GM19395 (cell line): Measurements from ENCODE around the gene ELAVL3.
A peak's percentile ranks its signal among the peaks of the same experiment; 100 is the strongest.

Source experiments
- ATAC-seq: cut with Tn5 transposase; IDR thresholded peaks from one replicate; pipeline ENCODE4 v1.9.1; 2021; ENCODE audit warnings: mild to moderate bottlenecking, moderate library complexity; ENCODE audit not compliant: unreplicated experiment

Gene ELAVL3

DNA sequence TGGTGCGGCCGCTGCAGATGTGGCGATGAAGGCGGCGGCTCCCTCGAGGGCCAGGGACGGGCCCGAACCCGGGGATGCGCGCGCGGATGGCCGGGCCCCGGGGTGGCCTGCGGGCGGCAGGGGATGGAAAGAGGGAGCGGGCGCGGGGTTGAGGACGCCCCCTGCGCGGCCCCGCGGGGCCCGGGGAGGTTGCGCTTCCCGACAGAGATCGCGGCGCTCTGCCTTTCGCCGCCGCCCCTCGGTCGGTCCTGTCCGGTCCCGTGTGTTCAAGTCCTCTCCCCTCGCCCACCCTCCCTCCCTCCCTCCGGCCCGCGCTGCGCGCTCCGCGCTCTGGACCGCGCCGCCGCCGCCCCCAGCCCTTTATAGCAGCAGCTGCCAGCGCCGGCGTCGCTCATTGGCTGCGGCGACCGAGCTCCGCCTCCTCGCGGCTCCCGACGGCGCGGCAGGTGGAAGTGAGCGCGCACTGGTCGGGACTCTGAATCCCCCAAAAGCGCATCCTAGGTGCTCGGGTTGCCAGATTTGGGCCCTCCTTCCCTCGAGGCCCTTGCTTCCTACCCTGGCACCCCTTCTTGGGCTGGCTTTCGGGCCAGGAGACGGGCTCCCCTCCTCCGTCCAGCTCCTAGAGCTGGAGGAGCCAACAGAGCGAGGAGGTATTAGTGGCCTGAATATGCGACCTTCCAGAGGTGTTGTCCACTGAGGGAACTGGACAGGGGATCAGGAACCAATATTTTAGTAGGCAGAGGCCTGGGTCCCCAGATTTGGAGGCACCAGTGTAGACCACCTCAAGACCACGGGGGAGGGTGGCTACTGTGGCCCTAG, at the start of gene ELAVL3:
Gene ELAVL3 (minus strand): TSS at position 332 of the 819 bp plus-strand sequence. CDS start 438 bp downstream, outside the sequence.
- no peak for ATAC-seq

DNA sequence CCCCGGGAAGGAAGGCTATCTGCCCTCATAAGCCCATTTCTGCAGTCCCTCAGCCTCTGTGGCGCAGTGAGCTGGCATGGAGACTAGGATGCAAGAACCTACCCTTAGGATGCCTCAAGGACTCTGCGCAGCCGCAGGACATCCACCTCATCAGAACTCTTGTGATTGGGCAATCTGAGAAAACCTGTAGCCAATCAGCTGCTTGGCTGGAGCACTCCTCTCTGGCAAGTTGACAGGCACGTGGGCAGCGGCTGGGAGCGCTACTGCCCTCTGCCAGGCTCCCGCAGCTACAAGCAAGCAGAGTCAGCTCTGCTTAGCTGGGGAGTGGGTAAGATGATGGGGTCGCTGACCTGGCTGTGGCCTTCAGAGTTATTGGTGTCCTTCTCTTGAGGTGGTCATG, 49.6 kb upstream of the ELAVL3 start:
- no peak for ATAC-seq

DNA sequence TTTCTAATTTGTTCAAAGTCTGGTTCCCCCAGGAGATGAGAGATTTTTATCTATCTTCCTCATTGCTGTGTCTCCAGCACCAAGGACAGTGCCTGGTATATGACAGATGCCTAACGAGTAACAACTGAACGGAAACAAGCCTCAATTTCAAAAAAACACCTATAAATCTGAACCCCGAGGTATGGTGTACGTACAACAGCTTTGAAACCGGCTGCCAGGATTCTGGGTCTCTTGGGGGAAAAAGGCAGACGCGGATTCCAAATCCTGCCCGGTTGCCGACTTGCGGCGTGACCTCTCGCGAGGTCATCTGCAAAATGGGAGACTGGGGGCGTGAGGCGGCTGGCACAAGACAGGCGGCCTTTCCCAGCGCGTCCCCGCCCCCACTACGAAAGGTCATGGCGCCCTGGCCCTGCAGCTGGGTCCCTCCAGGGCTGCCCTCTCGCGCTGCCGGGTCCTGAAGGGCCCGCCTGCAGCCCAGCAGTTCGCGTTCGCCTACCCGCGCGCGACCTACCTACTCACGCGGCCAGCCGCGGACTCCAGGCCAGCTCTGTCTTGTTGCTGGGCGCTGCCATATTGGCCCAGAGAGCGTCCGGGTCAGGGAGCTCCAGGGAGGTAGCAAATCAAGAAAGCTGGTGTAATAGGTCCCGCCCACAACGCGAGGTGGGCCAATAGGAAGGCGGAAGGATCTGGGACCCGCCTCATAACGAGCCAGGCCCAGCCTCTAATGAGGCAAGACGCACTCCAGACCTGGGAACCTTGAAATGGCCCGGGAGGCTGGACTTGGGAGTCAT, 47.9 kb upstream of the ELAVL3 start, which contains the start of gene ECSIT:
Gene ECSIT (minus strand): TSS at position 584 of the 791 bp plus-strand sequence. CDS start 9,964 bp downstream, outside the sequence.
- ATAC-seq: peak; percentile 90

DNA sequence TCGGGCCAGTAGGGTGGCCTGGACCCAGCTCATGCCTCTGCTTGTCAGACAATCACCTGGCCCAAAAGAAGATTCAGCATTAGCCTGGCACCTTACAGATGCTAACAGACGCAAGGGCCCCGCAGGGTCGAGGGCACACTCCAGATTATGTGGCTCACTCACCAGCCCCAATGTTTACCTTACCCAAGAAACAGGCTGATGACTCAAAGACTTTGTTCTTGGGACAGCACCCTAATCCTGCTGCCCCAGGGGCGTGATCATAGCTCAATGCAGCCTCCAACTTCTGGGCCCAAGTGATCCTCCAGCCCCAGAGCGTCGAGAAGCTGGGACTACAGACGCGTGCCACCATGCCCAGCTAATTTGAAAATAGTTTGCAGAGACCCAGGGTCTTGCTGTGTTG, 38.3 kb upstream of the ELAVL3 start:
- ATAC-seq: no peak

DNA sequence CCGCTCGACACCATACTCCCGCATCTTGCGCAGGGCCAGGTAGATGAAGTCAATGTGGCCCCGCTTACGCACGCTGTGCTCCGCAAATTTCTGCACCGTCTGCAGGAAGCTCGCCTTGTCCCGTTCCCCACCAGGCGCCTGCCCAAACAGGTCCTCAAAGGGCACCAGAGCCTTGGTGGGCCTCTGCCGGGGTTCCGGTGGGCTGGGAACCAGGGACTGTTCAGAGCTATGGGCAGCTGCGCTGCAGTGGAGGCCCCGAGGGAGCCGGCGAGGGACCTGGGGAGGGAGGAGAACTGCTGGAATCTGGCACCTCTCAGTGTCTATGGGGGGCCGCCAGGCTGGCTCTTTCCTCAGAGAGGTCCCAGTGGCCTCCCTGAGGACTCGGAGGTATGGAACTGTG, 33.1 kb upstream of the ELAVL3 start:
- ATAC-seq: no peak

DNA sequence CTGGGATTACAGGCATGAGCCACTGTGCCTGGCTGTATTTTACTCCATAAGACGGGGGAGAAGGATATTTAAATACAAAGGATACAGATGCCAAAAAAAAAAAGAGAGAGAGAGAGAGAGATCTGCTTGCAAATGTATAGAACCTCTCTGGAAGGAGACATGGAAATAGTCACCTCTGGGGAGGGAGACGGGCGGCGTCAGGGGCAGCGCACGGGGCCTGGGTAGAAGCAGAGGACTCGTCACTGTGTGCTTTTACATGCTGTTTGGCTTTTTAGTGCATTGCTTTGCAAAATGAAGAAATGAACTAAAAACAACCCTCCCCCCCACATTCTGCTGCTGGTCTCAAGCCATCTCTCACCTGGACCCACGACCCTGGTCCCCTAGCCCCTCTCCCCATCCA, 29.6 kb upstream of the ELAVL3 start:
- no peak for ATAC-seq

DNA sequence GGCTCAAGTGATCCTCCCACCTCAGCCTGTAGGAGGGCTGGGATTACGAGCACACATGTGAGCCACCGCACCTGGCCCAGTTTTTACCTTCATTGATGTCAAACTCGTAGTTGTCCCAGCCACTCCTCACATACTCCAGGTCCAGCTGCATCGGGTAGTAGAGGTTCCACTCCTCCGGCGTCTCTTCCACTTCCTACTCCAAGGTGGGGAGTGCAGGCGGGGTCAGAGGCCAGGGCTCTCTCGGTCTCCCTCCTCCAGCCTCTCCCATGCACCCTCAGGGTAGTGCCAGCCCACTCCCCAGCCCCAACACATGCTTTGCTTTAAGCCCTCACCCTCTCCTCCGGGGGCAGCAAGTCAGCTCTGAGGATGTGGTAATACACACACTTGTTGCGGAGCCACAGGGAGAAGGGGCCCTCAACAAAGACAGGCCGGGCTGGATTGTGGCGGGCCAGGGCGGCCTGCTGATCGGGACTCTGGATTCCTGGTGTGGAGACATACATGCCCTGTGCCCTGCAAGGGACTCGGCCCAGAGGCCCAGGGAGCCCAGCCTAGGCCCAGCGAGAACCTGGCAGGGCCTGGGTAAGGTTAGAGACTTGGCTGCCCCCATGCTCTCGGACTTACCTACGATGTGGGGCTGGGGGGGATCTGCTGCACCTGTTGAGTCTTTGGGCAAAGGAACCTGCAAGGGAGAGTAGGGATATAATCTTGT, 26.7 kb upstream of the ELAVL3 start:
- no peak for ATAC-seq

DNA sequence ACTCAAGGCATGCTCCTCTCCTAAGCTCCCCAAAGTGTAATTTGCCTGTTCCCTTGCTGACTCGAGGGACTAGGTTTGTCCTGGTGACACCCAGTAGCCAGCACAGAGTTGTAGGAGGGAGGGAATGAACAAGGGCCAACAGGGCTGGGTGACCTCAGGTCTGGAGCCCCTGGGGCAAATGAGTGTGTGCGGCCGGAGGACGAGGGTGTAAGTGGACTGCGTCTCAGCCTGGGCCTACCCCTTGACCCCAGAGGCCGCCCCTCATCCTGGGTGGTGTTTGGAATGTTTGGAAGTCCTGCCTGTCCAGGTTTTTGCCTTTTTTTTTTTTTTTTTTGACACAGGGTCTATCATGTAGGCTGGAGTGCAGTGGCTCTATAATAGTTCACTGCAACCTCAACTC, 26.1 kb upstream of the ELAVL3 start:
- ATAC-seq: no peak

DNA sequence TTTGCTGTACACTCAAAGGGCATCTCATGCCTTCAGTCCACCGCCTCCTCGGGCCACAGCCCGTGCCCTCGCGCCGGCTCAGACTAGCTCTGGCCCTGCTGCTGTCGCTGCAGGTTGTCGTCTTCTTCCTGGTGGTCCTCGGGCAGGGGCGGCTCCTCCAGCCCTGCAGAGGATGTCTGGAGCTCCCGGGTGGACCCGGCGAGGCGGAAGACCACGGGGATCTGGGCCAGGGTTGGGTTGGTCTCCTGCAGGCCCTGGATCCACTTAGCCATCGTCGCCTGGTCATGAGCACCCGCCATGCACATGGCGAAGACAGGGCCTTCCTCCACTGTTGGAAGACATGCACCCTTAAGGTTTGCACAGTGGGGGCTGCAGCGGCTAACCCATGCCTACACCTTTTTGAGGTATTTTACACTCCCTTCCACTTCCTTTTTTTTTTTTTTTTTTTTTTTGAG, 25.3 kb upstream of the ELAVL3 start:
- ATAC-seq: peak; percentile 42

DNA sequence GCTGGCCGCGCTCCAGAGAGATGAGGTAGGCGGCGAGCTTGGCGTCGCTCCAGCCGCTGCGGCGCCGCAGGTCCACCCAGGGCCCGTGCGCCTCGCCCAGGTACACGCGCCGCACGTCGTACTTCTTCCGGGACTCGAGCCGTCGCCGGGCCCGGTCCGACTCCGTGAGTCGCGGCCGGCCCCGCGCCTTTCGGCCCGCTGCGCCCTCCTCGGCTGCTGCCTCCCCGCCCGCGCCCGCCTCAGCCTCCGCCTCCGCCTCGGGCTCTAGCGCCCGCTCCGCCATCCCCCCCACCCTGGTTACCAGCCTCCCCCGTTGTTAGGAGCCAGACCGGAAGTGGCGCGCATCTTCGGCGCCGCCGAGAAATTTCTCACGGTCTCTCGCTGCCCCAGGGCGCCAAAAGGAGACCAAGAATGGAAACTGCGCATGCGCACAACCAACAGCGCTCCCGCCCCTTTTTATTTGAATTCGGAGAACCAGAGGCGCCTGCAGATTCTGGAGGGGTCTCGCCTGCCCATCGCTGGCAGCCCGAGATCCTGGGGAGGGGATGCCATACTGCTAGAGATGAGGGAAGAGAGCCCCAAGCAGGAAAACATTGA, 24.8 kb upstream of the ELAVL3 start, which contains the start of gene ZNF653:
Gene ZNF653 (minus strand): TSS at position 336 of the 597 bp plus-strand sequence. CDS start 53 bp downstream, at position 283.
- peak; percentile 55 for ATAC-seq

DNA sequence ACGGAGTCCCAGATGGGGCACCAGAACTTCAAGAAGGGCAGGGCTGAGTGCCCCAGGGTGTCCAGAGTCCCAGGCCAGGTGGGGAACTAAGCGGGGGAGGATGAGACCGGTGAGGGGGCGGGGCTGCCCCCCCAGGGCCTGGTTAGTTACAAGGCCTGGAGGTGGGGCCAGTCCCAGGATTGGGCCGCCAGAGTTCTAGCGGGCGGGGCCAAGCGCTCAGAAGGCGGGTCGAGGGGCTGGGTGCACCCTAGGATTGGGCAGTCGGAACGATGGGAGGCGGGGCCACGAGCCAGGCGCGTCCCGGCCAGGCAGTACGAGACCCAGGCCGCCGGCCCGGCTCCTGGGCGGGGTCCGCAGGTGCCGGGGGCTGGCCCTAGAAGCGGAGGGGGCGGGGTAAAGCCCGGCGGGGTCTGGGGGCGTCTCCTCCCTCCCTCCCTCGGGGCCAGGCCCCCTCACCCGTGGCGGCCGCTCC, 24.2 kb upstream of the ELAVL3 start:
- peak; percentile 85 for ATAC-seq

DNA sequence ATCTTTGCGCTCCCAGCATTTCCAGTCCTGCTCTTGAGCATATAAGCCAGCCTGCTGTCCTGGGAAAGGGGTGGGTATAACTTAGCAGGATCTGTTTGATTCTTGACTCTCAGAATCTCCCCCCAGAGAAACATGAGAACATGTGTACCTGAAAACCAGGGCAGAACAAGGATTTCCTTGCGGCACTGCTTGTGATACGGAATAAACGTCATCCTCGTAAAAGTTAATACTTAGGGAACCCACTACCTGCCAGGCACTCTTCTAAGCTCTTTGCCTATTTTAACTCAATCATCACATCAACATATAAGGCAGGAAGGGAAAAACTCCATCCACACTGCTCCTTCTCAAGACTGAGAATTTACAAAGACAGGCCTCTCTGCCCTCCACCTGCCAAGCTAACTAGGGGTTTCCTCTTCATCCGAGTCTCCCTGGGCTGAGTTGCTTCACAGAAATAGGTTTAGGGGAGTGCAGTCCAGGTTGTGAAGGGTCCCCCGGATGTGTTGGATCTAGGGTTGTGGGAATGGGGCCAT, 23.7 kb upstream of the ELAVL3 start:
- ATAC-seq: no peak

DNA sequence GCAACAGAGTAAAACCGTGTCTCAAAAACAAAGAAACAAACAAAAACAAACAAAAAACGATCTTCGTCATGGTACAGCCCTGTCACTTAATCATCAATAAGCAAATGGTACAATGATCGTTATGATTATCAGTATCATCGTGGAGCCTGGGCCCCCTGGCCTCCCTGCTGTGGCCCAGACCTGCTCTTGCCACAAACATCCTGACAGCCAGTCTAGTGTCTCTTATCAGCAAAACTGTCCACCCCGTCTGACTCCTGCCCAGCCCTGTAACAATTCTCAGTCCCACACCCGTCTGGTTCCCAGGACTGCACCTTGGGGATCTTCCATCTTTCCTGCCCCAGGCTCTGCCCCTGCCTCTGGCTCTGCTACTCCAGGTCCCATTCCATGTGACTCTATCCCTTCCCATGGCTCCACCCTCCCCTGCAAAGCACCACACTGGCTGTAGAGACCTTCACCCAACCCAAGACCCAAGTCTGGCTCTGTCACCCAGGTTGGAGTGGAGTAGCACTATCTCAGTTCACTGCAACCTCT, 19.1 kb upstream of the ELAVL3 start:
- ATAC-seq: no peak

DNA sequence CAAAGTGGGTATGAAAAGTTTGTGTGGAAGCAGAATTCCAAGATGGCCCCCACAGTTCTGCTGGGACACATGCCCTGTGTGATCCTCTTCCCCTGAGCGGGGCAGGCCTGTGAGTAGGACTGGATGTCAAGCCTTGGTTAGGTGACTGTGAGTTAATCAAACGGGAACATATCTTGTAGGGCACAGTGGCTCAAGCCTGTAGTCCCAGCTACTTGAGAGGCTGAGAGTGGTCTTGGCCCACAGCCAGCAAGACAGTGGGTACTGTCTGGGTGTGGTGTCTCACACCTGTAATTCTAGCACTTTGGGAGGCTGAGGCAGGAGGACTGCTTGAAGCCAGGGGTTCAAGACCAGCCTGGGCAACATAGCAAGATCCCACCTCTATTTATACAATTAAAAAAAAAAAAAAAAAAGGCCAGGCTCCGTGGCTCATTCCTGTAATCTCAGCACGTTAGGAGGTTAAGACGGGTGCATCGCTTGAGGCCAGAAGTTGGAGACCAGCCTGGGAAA, 18.4 kb upstream of the ELAVL3 start:
- ATAC-seq: no peak

DNA sequence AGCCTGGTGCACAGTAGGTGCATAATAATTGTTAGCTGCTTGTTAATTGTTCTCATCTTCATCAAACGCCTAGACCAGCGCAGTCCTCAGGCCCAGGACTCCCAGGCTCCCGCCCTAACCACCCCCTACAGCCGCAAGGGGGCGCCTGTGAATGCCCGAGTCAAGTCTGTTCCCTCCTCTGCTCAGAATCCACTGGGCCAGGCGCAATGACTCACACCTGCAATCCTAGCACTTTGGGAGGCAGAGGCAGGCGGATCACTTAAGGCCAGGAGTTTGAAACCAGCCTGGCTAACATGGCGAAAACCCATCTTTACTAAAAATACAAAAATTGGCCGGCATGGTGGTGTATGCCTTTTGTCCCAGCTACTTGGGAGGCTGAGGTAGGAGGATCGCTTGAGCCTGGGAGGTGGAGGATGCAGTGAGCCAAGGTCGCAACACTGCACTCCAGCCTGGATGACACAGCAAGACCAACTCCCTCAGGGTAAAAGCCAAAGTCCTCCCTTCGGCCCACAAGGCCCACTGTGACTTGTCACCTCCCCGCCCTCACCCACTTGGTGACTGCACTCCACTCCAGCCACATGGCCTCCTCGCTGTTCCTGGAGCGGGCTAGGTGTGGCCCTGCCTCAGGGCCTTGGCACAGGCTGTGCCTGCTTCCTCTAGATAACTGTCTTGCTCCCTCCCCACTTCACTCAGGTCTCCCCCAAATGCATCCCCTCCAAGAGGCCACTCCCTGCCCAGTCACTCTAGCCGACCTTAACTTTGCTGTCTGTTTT, 15.7 kb upstream of the ELAVL3 start:
- no peak for ATAC-seq

DNA sequence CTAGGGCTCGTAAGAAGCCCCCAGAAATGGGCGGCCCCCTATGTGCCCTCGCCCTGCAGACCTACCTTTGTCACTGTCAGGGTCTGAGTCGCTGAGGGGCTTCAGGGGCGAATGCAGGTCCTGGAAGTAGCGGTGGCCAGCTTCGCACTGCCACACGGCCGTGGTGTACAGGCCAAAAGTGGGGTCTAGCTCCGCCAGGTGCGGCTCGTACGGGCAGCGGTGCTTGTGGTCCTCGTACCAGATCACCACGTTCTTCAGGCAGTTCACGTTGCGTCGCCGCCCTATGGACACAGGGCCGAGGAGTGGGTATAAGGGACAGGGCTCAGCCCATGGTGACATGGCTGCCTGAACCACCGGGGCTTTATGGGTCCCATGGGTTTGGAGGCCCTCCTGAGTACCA, 15.0 kb upstream of the ELAVL3 start:
- no peak for ATAC-seq

DNA sequence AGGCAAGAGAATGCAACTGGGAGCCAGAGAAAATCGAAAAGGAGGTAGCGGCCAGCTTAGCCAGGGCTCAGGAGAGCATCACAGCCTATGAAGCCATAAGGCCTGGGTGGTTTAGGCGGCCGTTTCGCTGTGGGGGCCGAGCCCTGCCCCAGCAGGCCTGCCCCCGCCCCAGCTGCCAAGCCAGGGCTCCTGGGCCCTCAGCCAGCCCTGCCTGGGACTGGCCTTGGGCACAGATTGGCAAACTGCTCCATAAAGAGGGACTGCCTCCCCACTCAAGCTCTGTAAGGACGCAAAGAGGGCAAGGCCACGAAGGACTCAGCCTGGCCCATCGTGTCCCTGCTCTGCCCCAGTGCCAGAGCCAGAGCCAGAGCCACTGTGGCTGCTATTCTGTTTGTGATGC, 14.6 kb upstream of the ELAVL3 start:
- no peak for ATAC-seq

DNA sequence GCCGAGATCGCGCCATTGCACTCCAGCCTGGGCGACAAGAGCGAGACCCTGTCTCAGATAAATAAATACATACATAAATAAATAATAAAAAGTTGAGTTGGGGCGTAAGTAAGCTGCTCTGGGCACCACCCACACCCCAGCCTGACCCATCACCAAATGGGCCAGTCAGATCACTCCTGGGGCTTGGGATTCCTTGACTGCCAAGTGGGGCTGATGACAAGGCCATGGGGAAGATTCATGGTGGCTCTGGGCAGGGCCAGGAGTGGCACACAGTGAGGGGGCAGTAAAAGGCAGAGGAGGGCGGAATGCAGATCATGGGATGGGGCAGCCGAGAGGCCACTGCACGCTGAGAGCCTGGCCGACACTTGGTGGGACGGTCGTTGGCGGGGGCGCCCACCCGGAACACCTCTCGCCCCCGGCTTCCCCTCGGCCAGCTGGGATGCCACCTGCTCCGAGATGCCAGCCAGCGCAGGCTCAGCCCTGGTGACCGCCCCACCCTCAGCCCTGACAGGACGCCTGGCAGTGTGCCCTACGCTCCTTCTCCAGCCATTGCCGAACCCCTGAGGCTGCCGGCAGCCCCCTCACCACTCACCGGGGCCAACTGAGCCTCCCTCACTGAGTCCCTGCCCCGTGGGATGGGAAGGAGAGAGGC, 13.9 kb upstream of the ELAVL3 start:
- no peak for ATAC-seq

DNA sequence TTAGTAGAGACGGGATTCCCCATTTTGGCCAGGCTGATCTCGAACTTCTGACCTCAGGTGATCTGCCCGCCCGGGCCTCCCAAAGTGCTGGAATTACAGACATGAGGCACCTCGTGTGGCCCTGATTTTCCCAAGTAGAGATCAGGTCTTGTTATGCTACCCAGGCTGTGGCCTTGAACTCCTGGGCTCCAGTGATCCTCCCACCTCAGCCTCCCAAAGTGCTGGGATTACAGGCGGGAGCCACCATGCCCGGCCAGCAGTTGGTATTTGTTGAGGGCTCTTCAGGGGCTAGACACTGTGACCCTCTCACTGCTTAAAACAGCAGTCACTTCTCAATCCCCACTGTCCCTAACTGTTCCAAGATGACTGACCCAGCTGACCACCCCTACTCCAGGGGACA, 8.5 kb upstream of the ELAVL3 start:
- no peak for ATAC-seq
